ENCODE results near the gene PBX1.

Gene PBX1

DNA sequence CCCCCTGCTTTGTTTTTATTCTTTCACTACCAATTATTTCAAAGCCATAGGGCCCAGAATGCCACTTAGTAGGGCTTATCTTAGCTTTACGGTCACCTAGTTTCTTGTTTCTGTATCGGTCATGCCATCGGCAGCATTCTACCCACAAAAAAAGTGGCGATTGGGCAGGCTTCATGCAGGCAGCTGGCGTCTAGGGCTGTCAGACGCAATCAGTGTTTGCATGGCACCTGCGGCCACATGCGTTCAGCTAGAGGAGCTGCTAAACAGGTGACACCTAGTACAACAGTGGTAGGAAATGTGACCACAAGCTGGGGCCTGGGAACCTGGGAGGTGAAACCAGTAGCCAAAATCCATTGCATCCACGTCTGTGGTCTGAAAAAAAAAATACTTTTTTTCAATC, 262.7 kb downstream of the PBX1 start:
- DNase-seq (ENCODE audit: low read depth): no peak

DNA sequence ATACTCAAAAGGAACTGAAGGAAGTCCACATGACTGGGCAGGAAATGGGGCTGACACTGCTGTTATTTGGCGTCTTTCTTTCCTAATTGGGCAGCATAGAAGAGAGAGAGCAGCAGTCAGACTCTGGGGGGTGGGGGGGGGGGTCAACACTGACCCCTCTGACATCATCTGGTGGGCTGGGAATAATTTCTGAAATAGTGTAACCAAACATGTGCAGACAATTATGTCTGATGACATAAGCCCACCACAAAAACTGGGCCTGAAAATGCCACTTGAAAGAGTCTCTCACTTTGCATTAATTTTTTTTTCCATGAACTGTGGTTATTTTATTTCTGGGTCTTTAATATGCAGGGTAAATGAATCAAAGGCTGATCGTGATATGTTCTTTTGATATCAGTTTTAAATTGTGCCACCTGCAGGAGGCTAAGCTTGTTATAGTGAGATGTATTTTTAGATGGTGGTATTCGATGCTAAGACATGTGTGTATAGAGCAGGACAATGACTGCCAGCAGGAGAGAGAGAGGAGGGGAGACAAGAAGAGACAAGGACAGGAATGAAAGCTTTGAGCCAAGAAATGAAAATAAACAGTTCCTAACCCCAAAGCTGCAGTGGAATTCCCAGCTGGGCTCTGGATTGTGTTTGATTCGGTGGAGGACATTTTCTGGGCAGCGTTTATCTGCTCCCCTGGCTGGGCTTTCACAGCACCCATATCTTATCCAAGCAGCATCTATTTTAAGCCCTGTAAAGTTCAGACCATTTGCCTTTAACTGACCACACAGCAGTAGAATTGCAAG, 264.7 kb downstream of the PBX1 start:
- no peak for DNase-seq (ENCODE audit: low read depth)

DNA sequence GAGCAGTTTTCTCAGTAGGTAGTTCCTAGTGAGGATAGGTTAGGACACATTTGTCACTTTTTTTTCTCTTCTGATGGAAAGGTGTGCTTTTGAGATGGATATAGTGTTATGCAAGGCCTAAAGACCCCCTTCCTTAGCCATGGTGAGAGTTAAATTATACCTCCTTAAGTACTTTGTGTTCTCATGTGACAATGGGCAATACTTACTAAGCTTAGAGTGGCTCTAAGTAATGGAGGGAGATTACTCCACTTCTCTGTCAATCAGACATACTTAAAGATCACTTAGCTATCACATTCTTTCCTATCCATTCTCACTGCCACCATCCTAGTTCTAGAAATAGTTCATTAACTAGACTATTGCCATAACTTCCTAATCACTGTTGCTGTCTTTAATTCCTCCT, 265.6 kb downstream of the PBX1 start:
- DNase-seq (ENCODE audit: low read depth): no peak

DNA sequence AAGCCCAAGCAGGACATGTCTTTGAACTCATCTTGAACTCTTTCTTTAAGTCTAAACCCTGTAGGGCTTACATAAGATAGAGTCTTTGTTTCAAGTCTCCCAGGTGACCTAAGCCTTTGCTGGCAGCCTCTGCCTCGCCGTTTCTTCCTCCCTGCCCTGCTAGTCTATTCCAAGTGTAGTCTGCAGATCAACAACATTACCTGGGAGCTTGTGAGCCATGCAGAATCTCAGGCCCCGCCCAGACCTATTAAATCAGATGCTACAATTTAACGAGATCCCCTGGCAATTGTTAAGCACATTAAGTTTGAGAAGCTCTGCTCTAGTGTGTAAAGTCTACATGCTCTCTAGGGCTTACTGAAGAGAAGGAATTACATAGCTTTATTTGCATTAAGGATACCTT, 271.6 kb downstream of the PBX1 start:
- no peak for DNase-seq (ENCODE audit: low read depth)

DNA sequence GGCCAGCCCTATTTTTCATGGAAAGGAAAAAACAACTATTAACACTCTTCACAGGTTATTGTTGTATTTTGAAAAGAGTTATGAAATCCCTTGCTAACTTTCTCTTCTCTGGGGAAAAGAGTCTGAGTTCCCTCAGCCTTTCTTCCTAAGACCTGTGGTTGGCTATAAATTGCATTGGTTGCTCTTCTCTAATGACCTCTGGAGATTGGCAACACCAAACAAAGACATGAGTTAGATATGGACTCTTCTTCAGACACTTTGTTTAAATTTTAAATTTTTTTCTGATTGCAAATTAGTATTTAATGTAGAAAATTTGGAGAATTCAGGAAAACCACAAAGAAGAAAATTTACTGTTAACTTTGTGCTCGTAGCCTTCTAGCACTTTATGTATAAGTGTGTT, 275.7 kb downstream of the PBX1 start:
- no peak for DNase-seq (ENCODE audit: low read depth)

DNA sequence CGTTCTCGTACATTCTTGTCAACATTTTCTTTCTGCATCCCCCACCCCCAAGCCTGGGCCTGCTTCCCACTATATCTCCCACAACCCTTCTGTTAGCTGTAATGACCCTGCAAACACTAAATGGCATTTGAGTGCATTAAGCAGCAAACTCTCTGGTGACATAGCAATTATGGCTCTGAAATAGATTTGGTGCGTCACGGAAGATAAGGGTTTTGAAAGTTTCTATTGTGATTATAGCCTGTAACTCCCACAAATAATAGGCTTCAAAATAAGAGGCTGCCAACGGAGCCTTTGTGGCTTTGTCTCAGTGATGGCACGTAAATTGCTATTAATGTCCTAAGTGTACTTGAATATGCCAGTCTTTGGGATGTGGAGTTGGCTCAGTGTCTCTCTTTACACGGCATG, 277.6 kb downstream of the PBX1 start:
- no peak for DNase-seq (ENCODE audit: low read depth)

DNA sequence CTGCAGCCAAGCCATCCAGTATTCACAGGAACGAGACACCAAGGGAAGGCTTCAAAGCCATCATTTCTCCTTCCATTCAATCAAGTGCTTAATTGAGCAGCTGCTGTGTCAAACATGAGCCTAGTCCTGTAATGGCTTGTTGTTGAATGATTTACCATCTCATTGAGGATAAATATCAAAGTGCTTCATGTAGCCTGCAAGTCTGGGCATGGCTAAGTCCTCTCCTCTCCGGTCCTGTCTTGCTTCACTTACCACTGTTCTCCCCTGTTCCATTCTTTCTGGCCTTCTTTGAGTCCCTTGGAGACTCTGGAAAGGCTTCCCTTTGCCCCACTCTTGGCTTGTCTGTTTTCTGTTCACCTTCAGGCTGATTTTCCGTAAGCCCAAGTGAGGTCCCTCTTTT, 279.8 kb downstream of the PBX1 start:
- no peak for DNase-seq (ENCODE audit: low read depth)

DNA sequence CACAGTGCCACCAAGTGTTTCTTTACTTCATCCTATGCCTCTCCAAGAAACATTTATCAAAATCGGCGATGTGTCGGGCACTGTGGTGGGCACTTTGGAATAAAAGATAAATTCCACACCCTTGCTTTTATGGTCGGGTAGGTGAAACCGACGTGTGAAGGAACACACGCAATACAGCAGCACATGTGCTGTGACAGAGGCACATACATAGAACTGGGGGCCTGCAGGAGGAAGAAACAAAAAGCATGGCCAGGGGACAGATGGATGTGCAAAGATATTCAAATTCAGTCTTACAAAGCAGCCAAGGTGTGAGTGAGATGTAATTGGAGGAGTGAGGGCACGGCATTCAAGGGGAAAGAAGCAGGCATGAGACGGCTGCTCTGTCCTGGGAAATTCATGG, 282.0 kb downstream of the PBX1 start:
- DNase-seq (ENCODE audit: low read depth): no peak

DNA sequence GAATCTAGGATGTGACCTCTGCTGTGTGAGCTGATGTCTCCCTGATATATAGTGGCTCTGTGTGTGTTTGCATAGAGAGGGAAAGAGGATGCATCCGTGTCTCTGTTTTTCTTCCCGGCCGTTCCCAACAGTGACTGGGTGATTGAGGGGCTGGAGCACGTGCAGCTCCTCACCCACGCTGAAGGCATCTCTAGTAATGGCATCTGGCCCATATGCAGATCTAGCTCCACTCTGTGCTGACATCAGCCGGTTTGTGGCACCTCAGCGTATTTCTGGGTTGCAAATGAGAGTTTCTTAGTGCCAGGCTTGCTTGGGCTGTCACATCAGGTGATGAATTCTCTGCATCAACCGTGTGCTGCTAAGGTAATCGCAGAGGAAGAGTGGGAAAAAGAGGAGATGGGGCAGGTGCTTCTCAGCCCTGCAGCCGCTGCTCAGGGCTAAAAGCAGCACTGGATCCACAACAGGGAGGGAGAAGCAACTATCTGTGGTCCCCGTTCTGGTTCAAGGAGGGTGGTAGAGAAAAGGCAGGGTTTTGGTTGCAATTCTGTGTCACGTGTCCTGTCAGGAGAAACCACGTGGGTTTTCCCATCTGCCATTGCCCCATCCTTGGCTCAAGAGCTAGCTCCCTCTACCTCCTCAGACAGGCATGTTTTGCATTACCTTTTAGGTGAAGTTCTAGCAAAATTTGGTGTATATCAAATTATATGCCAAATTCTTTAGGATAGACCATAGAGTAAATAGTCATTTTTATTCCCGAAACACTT, 282.9 kb downstream of the PBX1 start:
- no peak for DNase-seq (ENCODE audit: low read depth)

DNA sequence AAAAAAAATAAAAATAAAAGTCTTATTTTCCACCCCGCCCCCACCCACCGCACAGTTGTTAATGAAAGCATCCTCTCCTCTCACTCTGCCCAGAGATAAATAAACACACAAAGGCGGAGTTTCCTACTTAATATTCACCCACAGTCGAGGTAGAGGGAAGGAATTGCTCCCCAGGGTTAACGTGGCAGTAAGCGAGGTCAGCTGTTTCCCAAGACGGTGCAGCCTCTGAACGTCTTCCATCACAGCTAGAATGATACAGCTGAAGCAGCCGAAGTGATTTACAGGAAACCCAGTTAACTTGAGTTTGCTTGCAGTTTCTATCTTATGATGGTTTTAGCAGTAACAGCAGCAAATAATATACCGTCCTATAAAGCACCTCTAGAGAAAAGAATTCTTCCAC, 283.9 kb downstream of the PBX1 start:
- DNase-seq (ENCODE audit: low read depth): no peak

DNA sequence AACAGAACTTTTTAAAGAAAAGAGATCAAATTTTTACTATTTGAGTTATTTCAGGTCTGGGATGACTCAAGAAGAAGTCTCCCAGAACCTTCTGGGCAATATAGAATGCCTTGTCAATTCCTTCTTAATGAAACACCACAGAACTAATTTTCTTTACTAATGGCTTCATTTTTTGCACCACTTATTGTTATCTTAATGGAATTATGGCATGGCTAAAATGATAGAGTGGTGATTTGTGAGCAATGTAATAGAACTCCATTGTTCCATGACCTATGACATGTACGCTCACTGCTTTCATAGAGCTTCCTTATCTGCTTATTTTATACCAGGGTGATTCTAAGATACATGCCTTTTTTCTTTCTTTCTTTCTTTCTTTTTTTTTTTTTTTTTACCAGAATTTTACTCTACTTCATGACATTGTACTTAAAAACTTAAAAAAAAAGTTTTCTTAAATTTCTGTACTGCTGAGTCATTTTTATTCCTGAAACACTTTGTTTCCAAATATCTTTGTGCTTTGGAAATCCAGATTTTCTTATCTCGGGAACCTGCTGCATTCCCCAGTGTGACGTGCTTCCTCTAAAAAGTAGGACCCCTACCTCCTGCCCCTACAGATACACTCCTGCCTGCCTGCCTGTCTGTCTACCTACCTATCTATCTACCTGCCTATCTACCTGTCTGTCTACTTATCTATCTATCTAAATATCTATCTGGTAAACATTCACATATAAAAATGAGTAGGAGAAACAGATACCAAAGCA, 284.9 kb downstream of the PBX1 start:
- no peak for DNase-seq (ENCODE audit: low read depth)

DNA sequence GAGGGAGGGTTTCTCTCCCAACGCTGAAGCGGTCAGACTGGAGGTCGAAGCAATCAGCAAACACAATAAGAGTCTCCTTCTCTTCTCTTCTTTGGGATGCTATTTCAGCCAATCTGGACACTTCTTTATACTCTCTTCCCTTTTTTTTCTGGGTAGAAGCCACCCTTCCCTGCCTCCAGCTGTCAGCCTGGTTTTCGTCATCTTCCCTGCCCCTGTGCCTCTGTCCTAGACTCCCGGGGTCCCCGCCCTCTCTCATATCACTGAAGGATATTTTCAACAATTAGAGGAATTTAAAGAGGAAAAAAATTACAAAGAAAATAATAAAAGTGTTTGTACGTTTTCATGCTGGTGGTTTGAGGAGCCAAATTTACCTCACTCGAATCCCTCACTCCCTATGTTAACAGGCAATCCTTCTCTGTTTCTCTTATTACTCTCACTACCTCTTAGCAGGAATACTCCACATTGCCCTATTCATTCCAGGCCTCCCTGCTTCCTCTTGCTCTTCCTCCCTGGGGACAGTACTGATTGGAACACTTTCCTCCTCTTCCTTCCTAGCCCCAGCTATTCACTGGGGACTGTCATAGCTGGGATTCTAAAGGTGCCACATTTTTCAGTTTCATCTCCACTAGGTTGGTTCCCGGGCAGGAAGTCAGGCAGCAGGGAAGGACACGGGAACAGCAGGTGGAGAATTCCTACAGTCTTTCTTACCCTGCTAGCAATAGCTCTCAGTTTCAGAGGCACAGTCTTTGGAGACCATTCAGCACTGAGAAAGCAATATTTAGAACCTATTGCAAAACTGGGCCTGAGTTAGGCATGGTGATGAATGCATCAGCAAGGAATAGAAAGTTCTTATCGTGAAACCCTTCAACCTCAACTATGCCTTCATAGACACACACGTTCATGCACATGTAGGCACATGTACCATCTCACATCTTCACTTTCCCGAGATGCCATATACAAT, 288.0 kb downstream of the PBX1 start:
- no peak for DNase-seq (ENCODE audit: low read depth)

DNA sequence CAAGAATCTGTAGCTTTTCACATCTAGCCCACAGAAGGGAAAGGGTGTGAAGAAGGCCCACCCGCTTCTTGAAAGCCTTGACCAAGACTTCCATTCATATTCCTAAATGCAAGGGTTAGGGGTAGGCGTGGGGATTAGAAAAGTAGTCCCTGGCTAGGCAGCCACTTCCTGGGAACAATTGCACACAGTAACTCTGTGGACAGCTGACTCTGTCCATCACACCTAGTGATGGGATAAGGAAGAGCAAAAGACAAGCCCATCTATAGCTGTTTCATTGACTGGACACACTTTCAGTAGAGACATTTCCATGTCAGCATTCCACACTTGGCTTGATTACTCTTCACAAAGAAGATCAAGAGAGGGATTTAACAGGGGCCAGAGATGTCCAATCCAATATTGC, 294.2 kb downstream of the PBX1 start:
- DNase-seq (ENCODE audit: low read depth): no peak

DNA sequence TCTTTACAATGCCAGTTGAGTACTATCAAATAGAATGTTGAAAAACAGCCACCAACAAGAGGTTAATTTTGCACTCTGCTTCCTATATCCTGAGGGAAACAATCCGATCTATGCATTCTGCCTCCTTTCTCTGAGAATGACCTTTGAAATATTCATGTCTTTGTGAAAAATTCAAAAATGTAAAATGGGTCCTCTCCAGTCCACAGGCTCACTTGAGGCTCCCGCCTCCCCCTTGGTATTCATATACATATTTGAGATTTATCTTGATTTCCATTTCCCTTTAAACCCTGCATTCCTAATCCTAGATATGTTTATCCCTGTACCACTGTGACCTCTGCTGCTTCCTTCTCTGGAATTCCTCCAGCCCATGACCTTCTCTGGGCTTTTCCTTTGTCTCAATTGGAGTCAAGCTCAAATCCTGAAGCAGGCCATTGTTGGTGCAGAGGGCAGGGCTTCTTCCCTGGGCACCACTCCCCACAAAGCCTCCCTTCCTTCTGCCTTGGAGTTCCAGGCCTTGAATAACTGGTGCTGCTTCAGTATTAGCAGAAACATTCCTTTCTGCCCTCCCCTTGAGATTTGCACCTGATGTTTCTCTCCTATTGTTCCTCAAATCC, 296.8 kb downstream of the PBX1 start:
- no peak for DNase-seq (ENCODE audit: low read depth)

DNA sequence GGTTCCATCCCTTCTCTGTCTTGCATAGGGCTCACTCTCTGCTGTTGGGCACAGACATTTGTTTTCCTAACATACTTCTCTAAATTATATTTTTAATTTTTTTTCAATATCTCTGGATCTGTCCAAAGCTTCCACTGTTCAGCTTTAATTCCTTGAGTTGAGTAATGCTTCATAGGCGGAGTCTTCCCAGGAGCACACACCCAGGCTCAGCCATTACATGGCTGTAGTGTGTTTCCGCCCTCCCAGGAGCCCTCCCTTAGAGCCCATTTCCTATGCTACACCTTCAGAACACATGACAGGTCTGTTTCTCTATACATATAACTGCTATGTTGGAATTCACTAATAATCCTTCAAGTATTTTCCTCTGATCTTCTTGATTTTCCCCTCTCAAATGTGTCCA, 297.4 kb downstream of the PBX1 start:
- DNase-seq (ENCODE audit: low read depth): no peak

DNA sequence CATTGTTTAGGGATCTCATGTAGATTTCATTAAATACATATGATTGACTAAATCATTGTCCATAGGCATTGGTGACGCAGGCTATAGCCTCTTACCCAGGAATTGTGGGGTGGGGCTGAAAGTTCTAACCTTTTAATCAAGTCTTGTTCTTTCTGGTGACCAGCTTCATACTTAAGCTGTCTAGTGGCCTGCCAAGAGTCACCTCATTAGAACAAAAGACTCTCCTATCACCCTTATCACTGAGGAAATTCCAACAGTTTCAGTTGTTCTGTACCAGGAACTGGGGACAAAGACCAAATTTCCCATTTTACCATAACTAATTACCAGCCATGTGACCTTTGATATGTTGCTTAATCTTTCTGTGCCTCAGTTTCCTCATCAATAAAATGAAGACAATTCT, 298.5 kb downstream of the PBX1 start:
- DNase-seq (ENCODE audit: low read depth): no peak

DNA sequence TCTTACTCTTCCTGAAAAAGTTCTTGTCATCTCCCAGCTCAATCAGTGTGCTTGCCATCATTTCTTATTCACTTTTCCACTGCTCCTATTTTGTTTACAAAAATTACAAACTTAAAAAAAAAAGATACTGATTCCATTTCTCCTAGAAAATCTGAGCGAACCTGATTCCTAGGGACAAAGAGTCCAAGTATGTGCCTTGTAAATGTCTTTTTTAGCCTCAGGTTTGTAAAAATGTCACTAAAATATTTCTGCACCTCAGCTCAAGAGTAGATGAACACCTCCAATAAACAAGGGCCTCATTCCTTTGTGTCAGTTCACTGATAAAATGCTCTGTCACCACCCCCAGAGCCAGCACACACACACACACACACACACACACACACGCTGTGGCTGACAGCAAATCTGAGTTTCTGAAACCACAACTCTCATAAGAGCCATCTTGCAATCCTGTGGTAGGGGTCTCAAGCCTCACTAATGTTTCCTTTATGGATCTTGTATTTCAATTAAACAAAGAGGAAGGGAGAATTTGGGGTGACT, 299.2 kb downstream of the PBX1 start:
- DNase-seq (ENCODE audit: low read depth): no peak

DNA sequence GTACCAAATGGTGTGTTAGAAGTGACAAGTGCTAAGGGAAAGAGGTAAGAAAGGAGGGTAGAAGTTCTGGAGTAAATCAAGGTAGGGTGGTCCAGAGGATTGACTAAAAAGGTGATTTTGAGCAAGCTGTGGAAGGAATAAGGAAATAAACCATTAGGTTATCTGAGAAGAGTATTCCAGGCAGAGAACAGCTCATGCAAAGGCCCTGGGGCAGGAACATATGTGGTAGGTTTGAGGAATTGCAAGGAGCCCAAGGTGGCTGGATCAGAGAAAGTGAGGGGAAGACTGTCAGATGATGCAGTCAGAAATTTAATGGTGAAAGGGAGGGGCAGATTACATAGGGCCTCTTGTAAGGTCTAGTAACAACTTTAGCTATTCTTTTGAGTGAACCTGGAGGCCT, 302.6 kb downstream of the PBX1 start:
- no peak for DNase-seq (ENCODE audit: low read depth)

DNA sequence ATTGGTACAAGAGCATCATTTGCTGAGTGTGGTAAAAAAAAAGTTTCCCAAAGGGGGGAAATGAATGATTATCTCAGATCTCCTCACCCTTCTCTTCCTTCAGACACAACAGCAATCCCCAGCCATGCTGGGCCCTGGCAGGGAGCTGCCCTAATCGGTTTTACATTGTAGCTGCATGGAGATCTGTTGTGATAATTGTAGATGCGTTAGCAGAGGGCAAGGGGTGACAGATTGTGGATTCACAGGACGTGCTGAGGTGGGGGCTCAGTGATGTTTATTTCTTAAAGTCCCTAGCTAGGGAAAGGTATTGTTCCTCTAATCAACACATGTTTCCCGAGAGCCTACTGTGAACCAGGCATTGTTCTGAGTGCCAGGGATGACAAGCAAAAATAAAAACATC, 304.1 kb downstream of the PBX1 start:
- DNase-seq (ENCODE audit: low read depth): no peak

DNA sequence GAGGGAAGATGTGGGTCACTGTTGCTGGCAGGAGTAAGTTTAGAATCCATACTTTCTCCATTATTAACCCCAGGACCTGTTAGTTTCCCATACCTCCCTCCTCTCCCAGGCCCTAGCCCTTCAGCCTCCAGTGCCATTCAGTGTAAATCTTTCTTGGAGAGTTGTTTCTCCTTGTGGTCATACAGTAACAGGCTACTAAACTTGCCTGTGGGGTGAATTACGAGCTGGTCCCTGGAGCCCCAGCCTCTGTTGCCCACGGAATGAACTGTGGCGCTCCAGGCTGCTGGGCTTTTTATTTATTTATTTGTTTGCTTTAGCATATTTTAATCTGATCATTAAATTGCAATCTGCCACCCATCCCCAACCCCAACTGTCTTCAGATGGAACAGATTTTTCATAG, 305.2 kb downstream of the PBX1 start:
- DNase-seq (ENCODE audit: low read depth): no peak

DNA sequence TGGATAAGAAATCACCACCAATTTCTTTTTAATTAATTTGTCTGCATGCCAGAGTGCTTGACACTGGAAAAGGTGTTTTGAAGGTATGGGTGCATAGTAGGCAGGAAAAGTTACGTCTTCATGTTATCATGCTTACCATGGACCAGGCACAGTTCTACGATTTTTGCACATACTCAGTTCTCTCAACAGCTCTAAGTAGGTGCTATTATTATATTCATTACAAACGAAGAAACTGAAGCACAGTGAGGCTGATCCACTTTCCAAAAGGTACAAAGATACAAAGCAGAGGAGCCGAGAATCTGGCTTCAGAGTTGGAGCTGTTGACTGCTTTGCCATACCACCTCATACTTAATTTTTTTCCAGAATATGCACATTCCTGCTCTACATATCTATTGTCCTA, 306.4 kb downstream of the PBX1 start:
- DNase-seq (ENCODE audit: low read depth): no peak

All from ELR (cell line).